Cardiac muscle cell (in vitro differentiated cells and primary cell): ENCODE data around the gene MTOR. TPM values are rescaled to one million over a fixed set of nuclear protein-coding genes. Genes with fewer than 3 reads are reported as not detected.

Source experiments
- DNase-seq, 2 donors: peaks; one replicate each; pipeline versions ENCODE4 v3.0.0 to v3.0.0-alpha.2; 2010 to 2017; ENCODE audit warnings: low read depth in 1 of 2, low spot score in 1 of 2
- H3K27ac ChIP-seq: fragments of 200-600 bp; sonication (generic); 2 replicates; pipeline ENCODE4 v1.5.1; 2016
- H3K27me3 ChIP-seq: fragments of 200-600 bp; sonication (generic); 2 replicates; pipeline ENCODE4 v1.6.0; 2016; ENCODE audit warnings: control low read depth
- H3K36me3 ChIP-seq: fragments of 200-600 bp; sonication (generic); 2 replicates; pipeline ENCODE4 v1.5.1; 2016; ENCODE audit warnings: control low read depth
- H3K4me1 ChIP-seq: fragments of 200-600 bp; sonication (generic); 2 replicates; pipeline ENCODE4 v1.8.1; 2017; ENCODE audit warnings: low read depth, mild to moderate bottlenecking, mixed run types
- H3K4me3 ChIP-seq: fragments of 200-600 bp; sonication (generic); 2 replicates; pipeline ENCODE4 v1.5.1; 2016; ENCODE audit warnings: mild to moderate bottlenecking
- H3K9me3 ChIP-seq: fragments of 200-600 bp; sonication (generic); 2 replicates; pipeline ENCODE4 v1.5.1; 2017; ENCODE audit warnings: low read depth, mild to moderate bottlenecking, control low read depth
- polyA plus RNA-seq: library from polyadenylated mRNA; unstranded; fragments of >200 nt; fragmentation: Nextera tagmentation; extraction: Ambion mirVana; gene quantifications from 2 replicates; pipeline ENCODE4 v1.2.1, GENCODE V29; 2016
- total RNA-seq: library from RNA; depleted of rRNA; stranded (reverse); fragments of >200 nt; gene quantifications from 2 replicates; pipeline ENCODE4 v1.2.3, GENCODE V29; 2016
- TF ChIP-seq, protein P1 (sequence below): IDR thresholded peaks from 2 replicates; pipeline ENCODE4 v1.5.1; 2012; ENCODE audit warnings: low read depth, mild to moderate bottlenecking, low read length

Gene MTOR
- total and polyA plus RNA-seq, 2 experiments from 2014 or later = 21.5 to 45.7 TPM

GRCh38 chr1:11156963-11157362 is 105.4 kb downstream of the MTOR start:
- H3K4me1 ChIP-seq = no peaks in the 10 kb centered on the region
- no peak overlapping the region for H3K4me3 ChIP-seq
- peak overlapping the region; percentile 1 for H3K27ac ChIP-seq
- DNase-seq = no peak
- TF ChIP-seq, protein P1, sequence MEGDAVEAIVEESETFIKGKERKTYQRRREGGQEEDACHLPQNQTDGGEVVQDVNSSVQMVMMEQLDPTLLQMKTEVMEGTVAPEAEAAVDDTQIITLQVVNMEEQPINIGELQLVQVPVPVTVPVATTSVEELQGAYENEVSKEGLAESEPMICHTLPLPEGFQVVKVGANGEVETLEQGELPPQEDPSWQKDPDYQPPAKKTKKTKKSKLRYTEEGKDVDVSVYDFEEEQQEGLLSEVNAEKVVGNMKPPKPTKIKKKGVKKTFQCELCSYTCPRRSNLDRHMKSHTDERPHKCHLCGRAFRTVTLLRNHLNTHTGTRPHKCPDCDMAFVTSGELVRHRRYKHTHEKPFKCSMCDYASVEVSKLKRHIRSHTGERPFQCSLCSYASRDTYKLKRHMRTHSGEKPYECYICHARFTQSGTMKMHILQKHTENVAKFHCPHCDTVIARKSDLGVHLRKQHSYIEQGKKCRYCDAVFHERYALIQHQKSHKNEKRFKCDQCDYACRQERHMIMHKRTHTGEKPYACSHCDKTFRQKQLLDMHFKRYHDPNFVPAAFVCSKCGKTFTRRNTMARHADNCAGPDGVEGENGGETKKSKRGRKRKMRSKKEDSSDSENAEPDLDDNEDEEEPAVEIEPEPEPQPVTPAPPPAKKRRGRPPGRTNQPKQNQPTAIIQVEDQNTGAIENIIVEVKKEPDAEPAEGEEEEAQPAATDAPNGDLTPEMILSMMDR = no peak
- H3K27me3 ChIP-seq = no peaks in the 10 kb centered on the region
- H3K9me3 ChIP-seq = no peaks in the 10 kb centered on the region
- H3K36me3 ChIP-seq = peaks cover 16% of the 10 kb centered on the region

DNA sequence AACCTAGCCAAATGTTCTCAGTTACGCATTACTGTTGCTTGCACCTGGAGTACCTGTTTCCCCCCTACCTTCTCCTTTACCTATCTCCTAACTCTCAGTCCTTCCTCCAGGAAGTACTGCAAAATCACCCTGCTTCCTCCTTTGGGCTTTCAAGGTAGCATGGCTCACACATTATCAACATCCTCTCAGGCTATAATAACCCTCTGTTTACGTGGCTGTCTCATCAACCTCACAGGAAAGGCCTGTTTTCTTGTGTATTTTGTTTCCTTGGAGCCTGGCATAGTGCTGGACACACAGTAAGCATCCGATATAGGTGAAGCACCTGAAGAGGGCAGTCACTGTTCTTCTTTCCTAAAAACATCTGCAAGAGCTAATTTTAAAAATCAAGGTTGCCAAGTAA is 105.9 kb downstream of the MTOR start:
- H3K9me3 ChIP-seq = no peaks in the 10 kb centered on the region

DNA sequence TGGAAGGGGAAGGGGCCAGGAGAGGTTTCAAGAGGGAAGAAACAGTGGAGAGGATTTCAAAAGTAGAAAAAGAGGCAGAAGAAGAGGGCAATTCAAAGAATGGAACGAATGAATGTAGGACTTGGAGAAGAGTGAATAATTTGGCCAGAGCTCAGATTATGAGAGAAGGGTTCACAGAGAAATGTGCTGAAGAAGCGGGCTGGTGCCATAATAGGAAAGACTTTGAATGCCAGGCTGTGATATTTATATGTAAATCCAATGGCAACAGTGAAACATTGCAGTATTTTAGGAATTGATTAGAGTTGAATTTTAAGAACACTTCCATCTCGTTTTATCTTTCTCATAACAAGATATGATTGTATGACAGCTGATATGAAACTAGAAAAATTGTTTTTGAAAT is 109.2 kb downstream of the MTOR start:
- H3K27ac ChIP-seq = no peak overlapping the region
- H3K27me3 ChIP-seq = no peaks in the 10 kb centered on the region
- no peaks in the 10 kb centered on the region for H3K4me1 ChIP-seq
- H3K9me3 ChIP-seq = no peaks in the 10 kb centered on the region
- TF ChIP-seq, protein P1 = no peak
- DNase-seq = no peak
- no peak overlapping the region for H3K4me3 ChIP-seq
- peaks cover 20% of the 10 kb centered on the region for H3K36me3 ChIP-seq

More for the DNA sequence above, 105.9 kb downstream of the MTOR start:
- H3K4me1 ChIP-seq = no peaks in the 10 kb centered on the region
- TF ChIP-seq, protein P1 = no peak
- peaks cover 16% of the 10 kb centered on the region for H3K36me3 ChIP-seq
- H3K4me3 ChIP-seq = no peak overlapping the region
- DNase-seq = no peak
- no peak overlapping the region for H3K27ac ChIP-seq
- H3K27me3 ChIP-seq = no peaks in the 10 kb centered on the region

GRCh38 chr1:11152755-11153154 is 109.6 kb downstream of the MTOR start:
- no peak overlapping the region for H3K4me3 ChIP-seq
- H3K9me3 ChIP-seq = no peaks in the 10 kb centered on the region
- TF ChIP-seq, protein P1 = no peak
- no peaks in the 10 kb centered on the region for H3K4me1 ChIP-seq
- H3K36me3 ChIP-seq = peaks cover 20% of the 10 kb centered on the region
- no peaks in the 10 kb centered on the region for H3K27me3 ChIP-seq
- H3K27ac ChIP-seq = no peak overlapping the region
- no peak for DNase-seq

- no peak overlapping the region for H3K27ac ChIP-seq
- H3K4me3 ChIP-seq = no peak overlapping the region
- no peaks in the 10 kb centered on the region for H3K27me3 ChIP-seq
- H3K36me3 ChIP-seq = peaks cover 22% of the 10 kb centered on the region
- H3K4me1 ChIP-seq = no peaks in the 10 kb centered on the region
- TF ChIP-seq, protein P1 = no peak
- no peaks in the 10 kb centered on the region for H3K9me3 ChIP-seq
- DNase-seq = peak in 1 of 2 donors; percentile 32
These were observed 110.3 kb downstream of the MTOR start for GRCh38 chr1:11151826-11152612.
